Measurements from ENCODE around the gene SEMA5A.

The SEMA5A gene

DNA sequence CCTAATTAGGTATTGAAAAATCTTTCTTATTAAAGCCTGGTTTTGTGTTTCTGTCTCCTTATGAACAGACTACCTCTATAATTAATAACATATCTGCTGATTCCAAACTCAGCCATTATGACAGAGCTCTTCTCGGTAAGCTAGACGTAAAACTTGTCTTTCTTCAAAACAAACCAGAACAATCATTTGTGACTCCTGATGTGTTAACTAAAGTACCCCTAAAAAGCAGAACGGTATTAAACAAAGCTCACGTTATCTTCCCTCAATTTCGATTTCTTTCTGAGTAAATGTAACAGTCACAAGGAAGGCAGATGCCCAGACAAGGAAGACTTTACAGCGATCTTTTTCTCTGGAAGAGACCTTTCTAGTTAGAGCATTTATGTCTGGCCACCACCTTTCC is 1.8 kb downstream of the SEMA5A start:
- in situ Hi-C loops (cut with MboI; ENCODE audit: low pct_unique_long_range_greater_than_20kb, low sequenced_read_pairs, unreplicated experiment): no loop called here
- no peak for DNase-seq (ENCODE audit: low spot score)
- TF ChIP-seq, protein P1, sequence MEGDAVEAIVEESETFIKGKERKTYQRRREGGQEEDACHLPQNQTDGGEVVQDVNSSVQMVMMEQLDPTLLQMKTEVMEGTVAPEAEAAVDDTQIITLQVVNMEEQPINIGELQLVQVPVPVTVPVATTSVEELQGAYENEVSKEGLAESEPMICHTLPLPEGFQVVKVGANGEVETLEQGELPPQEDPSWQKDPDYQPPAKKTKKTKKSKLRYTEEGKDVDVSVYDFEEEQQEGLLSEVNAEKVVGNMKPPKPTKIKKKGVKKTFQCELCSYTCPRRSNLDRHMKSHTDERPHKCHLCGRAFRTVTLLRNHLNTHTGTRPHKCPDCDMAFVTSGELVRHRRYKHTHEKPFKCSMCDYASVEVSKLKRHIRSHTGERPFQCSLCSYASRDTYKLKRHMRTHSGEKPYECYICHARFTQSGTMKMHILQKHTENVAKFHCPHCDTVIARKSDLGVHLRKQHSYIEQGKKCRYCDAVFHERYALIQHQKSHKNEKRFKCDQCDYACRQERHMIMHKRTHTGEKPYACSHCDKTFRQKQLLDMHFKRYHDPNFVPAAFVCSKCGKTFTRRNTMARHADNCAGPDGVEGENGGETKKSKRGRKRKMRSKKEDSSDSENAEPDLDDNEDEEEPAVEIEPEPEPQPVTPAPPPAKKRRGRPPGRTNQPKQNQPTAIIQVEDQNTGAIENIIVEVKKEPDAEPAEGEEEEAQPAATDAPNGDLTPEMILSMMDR (IDR thresholded peaks at IDR 0.05; ENCODE audit: extremely low read depth, insufficient read depth, missing control alignments): no peak

DNA sequence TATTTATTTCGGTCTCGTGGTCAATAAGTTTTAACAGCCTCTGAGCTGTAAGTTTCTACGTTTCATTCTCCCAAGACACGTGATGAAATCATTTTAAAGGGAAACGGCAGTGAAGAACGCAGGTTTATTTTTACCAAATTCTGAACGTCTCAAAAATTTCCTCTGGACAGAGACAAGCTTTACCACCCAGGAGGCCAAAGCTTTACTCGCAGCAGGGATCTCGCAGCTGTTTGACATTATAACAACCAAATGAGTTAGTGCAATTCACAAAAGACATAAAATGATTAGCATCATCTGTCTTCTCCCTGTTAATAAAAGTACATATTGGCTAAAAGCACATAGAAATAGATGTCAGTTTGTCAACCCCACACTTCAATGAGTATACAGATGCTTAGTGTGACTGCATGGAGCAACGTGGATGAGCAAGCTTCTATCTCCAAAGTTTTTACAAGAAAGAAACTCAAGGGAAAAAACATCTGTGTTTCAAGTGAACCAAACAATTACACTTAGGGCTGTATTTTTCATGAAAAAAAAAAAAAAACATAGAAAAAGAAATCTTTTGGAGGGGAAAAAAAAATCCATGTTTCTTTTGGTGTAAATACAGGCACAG is 2.5 kb downstream of the SEMA5A start:
- in situ Hi-C loops (cut with MboI; ENCODE audit: low pct_unique_long_range_greater_than_20kb, low sequenced_read_pairs, unreplicated experiment): no loop called here
- no peak for DNase-seq (ENCODE audit: low spot score)
- TF ChIP-seq, protein P1 (IDR thresholded peaks at IDR 0.05; ENCODE audit: extremely low read depth, insufficient read depth, missing control alignments): no peak

DNA sequence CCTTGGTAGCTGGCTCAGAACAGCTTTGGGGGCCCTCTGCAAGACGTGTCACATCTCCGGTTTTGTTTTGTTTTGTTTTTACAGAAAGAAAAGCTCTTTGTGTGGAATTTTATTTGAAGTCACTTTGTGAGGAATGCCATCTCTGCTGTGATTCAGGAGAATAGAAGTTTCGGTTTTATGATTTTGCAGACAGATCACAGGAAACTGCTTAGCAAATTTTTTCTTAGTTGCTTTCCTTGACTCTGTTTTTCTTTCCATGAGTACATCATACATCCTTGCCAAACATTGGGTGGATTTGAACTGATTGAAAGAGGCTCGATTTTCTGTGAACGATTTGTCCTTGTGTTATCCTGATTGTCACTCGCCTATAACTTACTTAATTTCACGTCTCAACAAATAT is 5.1 kb downstream of the SEMA5A start:
- TF ChIP-seq, protein P1 (IDR thresholded peaks at IDR 0.05; ENCODE audit: extremely low read depth, insufficient read depth, missing control alignments): no peak
- DNase-seq (ENCODE audit: low spot score): no peak
- in situ Hi-C loops (cut with MboI; ENCODE audit: low pct_unique_long_range_greater_than_20kb, low sequenced_read_pairs, unreplicated experiment): no loop called here

DNA sequence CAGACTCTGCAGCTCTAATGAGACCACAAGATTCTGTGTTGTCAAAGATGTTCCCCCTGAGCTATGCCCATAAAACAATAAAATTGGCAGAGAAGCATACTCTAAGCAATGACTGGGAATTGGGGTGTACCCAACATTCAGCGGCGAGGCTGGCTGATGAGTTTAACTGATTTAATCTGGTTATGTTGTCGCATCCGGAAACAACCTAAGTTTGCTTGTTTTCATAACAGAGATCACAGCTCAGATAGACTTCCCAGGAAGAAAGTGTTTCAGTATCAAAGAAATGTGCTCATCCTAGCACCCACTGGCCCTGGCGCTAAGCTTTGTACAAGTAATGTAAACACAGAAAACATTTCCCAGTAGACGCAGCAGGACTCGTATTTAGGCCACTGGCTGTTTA is 7.4 kb downstream of the SEMA5A start:
- in situ Hi-C loops (cut with MboI; ENCODE audit: low pct_unique_long_range_greater_than_20kb, low sequenced_read_pairs, unreplicated experiment): no loop called here

DNA sequence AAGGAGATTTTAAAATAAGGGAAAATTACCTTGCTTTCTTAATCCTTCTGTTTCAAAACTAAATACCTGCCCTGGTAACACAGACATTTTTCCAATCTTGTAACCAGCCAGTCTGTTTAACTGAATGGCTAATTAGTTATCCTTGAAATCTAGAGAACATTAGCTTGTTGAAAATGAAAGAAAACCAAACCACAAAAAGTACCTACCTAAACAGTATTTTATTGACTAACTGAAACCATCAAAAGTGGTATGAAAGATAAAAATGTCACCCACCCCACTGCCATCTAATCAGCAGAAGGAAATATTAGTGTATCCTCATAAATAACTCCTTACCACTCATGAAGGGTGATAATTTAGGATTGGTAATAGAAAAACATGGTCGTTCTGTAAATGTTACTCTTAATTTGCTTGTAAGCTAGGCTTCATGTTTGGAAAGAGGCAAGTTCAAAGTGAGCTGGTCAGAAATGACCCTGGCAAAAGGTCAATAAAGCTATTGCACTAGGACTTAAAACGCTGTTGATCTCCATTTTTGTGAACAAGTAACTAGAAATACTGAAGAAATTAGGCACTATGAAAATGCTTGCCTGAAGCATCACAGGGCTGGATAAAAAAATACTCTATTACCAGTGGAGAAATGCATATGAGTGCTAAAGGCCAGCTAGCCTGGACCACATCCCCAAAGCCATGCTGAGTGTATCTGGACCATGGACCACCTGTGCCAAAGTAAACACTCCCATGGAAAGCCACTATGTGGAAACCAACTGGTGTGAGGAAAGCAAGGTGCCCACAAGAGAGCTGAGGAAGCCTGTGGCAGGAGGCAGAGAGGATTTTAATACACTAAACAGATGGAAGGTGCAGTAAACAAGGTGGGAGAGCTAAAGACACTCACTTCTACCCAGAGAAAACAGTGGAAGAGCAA is 8.4 kb downstream of the SEMA5A start:
- TF ChIP-seq, protein P1 (IDR thresholded peaks at IDR 0.05; ENCODE audit: extremely low read depth, insufficient read depth, missing control alignments): no peak
- no peak for DNase-seq (ENCODE audit: low spot score)
- in situ Hi-C loops (cut with MboI; ENCODE audit: low pct_unique_long_range_greater_than_20kb, low sequenced_read_pairs, unreplicated experiment): no loop called here

More for the DNA sequence above, 7.4 kb downstream of the SEMA5A start:
- TF ChIP-seq, protein P1 (IDR thresholded peaks at IDR 0.05; ENCODE audit: extremely low read depth, insufficient read depth, missing control alignments): no peak
- DNase-seq (ENCODE audit: low spot score): no peak

DNA sequence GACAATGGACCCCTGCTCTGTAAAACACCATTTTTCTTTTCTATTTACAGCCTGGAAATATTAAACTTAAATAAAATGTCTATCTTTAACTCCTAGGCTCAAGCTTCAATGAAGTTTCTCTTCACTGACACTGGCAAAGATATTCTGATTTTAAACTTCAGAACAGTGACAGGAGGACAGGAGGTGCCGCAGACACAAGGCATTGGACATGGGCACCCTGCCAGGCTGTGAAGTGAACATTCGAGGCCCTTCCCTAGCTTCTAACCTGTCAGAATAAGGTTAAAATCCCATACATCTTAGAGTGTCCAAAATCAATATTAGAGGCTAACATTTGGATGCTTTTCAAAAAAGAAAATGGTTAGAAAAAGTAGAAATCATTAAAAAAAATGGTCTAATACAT is 9.2 kb downstream of the SEMA5A start:
- DNase-seq (ENCODE audit: low spot score): no peak
- TF ChIP-seq, protein P1 (IDR thresholded peaks at IDR 0.05; ENCODE audit: extremely low read depth, insufficient read depth, missing control alignments): no peak
- in situ Hi-C loops (cut with MboI; ENCODE audit: low pct_unique_long_range_greater_than_20kb, low sequenced_read_pairs, unreplicated experiment): no loop called here

Measured in GM13977 (cell line).